ENCODE data around the gene MYH9.
"Not testable (repeated sequence)": the region's sequence is repeated elsewhere in the genome, so short reads cannot be mapped to it uniquely, and the experiment has no call there.

MYH9 gene

DNA sequence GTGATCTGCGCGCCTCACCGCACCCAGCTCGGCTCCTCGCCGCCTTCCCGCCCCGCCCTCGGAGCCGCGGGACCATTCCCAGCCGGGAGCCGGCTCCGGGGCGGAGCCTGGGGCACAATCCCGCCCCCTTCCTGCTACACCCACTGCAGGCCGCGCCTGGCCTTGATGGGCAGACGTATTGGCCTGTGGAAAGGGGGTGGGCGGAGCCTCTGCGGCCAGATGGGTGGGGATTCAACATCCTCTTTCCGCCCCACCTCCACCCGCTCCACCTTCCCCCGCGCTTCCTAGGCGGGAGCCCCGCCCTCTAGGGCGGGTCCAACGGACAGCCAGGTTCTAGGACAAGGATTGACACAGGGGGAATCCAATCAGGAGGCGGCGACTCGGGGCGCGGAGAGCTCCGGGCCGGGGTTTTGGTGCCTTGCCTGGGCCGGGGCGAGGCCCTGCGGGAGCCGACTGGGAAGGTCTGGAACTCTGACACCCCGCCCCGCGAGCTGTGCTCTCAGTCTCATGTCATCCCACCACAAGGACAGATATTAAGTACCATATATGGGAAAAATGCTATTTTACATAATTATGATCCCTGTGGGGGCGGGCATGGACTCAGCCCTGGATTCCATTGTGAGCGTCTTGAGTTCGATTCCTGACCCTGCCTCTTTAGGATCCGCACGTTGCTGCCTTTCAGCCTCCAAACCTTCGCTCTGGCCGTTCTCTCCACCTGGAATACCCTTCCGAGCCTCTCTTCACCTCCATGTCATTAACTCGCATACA lies at the start of gene MYH9:
TSS of gene MYH9 (minus strand) at position 9 of the 768 bp plus-strand sequence. CDS start 38,731 bp downstream, outside the sequence.
- peak; percentile 99 for DNase-seq

DNA sequence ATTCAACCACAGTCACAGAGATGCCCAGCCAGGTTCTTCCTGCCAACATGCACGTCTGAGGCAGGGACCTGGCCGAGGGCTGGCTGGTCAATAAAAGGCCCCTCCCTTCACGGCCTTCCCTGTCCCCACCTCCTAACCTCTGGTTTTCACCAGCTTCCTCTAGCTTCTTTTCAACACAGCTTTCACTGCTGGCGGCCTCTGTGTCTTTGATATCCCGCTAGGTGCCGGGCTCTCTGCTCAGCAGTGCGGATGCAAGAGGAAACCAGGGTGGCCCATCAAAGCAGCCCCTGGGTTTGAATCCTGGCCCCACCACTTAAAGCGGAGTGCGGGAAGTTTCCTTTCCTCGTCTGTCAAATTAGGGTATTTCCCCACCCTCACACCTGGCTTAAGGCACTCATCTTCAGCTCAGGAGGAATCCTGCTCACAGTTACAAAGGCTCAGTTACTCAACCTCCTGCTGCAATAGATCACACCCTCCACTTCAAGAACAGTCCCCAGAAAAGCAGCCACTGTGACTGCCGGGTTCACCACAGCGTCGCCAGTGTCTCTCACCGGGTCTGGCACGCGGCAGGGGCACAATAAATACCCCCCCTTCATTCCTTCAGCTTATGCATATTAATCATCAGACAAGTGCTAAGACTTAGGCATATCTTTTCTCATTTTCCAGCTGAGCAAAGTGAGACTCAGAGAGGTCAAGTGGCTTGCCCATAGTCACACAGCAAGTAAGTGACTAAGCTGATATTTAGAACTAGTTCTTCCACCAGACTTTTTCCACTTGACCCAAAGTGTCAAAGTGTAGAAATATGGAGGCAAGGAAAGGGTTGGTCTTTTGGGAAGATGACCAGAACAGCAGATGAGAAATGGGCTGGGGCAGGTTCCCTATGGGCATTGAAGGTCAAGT lies 48.0 kb upstream of the MYH9 start:
- DNase-seq: peak; percentile 85

DNA sequence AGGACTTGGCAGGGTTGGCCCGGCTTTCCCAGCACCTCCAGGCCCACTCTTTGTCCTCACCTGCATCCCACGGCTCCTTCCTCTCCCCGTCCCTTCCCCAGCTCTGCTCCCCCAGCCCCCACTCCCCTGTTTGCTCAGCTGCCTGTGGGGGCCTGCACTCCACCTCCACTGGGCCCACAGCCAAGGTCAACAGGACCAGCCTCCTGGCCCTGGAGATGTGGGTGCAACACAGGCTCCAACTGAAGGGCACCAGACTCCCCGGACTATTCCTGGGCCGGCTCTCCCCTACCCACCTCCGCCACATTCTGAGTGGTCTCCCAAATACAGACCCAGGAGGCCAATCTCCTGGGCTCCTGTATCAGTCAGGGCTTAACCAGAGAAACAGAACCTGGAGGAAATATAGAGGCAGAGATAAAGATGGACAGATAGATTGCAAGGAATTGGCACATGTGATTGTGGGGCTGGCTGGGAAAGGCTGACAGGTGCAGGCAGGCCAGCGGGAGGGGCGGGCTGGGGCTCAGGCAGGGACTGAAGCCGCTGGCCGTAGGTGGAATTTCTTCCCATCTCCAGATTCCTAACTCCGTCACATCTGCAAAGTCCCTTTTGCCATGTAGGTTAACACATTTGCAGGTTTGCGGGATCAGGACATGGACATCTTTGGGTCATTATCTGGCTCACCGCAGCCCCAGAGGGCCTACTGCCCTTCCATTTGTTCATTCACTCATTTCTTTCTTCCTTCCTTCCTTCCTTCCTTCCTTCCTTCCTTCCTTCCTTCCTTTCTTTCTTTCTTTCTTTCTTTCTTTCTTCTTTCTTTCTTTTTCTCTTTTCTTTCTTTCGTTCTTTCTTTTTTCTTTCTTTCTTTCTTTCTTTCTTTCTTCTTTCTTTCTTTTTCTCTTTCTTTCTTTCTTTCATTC lies 45.8 kb upstream of the MYH9 start:
- DNase-seq: no peak

DNA sequence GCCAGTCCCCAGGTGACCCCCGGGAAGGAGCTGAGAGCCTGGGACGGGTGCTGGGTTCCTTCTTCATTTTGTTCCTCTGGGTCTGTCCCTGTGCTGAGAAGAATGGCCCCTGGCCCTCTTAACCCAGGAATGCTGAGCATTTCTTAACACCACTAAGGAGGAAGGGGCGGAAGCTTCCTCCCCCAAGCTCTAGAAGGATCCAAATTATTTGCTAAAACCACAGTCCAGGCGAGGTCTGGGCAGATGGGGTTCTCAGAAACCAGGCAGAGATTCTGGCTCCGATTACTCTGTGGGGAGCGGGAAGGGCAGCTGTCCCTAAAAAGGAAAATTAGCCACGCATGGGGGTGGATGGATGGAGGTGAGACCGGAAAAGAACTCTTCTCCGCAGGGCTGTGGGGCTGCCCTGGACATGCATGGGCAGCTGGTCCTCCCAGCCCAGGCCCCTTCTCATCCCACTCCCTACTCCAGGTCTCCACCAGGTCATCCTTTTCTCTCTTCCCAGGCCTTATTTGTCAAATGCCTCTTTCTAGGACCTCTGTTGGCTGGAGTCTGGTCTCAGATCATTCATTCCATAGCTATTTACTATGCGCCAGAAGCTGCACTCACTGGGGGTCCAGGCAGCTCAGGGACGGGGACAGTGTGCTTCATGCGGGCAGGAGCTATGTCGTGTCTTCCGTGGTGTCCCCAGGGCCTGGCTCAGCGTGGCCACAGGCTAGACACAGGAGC lies 45.0 kb upstream of the MYH9 start:
- no peak for DNase-seq

DNA sequence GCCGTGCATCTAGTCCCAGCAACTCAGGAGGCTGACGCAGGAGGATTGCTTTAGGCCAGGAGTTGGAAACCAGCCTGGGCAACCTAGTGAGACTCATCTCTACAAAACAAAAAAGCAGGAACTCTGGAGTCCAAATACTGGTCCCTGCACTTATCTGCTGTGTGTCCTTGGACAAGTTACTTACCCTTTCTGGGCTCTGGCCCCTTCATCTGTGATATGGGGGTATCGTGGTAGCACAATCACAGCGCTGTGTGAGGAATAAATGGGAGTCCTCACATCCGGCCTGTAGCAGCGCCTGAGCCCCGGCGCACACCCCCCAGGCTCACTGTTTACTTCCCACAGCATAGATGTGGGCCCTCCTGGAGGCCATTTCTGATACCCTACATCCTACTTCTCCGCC lies 44.2 kb upstream of the MYH9 start:
- no peak for DNase-seq

DNA sequence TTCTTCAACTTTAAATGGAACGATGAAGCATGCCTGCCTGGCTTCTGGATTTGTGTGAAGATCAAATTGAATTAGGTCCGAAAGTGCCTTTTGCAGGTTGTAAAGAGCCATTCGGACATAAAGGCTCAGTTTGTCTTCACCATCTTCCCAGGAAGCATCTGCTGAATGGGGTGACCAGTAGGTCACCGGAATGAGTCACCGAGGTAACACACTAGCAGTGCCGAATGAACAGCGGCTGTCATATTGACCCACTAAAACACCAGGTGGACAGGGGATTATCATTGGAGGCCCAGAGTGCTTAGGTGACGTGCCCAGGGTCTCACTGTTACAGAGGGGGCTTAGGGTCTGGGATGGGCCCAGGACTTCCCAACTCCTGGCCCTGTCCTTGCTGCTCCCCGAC lies 43.1 kb upstream of the MYH9 start:
- no peak for DNase-seq

DNA sequence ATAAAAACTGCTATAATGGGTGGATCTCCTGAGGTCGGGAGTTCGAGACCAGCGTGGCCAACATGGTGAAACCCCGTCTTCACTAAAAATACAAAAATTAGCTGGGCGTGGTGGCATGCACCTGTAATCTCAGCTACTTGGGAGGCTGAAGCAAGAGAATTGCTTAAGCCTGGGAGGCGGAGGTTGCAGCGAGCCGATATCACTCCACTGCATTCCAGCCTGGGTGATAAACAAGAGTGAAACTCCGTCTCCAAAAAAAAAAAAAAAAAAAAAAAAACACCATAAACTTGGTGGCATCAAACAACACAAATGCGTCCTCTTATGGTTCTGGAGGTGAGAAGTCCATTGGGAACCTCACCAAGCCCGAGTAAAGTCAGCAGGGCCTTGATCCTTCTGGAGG lies 40.2 kb upstream of the MYH9 start:
- not testable (repeated sequence) for DNase-seq

DNA sequence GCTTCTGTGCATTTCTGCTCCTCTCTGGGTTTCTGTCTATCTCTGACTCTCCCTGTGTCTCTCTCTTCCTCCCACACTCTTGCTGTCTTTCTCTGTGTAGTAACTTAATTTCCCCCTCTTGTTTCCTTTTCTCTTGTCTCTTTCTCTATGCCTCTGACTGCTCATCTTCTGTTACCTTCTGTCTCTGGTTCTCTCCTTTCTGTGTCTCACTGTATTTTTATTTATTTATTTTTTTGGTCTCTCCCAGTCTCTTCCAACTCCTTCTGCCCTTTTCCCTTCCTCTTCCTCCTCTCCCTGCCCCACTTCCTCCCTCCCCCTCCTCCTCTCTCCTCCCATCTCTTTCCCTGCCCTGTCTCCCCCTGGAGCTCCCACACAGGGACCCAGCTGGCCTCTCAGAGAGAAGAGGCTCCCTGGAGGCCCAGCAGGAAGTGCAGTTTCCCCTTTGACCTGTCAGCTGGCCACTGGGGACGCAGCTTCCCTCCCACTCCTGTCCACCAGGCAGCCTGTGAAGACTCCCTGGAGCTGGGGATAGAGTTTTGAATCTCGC lies 38.3 kb upstream of the MYH9 start:
- DNase-seq: no peak

DNA sequence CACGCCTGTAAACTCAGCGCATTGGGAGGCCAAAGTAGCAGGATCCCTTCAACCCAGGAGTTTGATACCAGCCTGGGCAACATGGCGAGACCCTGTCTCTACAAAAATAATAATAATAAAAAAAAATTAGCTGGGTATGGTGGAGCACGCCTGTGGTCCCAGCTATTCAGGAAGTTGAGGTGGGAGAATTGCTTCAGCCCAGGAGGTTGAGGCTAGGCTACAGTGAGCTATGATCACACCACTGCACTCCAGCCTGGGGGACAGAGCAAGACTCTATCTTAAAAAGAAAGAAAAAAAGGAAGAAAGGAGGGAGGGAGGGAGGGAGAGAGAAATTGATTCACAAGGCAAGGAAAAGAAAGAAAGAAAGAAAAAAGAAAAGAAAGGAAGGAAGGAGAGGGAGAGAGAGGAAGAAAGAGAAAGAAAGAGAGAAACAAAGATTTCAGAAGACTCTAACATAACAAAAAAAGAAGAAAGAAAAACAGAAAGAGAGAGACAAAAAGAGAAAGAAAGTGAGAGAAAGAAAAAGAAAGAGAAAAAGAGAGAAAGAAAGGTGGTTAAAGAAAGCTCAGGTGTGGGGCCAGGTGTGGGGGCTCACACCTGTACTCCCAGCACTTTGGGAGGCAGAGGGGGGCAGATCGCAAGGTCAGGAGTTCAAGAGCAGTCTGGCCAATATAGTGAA lies 37.3 kb upstream of the MYH9 start:
- no peak for DNase-seq

DNA sequence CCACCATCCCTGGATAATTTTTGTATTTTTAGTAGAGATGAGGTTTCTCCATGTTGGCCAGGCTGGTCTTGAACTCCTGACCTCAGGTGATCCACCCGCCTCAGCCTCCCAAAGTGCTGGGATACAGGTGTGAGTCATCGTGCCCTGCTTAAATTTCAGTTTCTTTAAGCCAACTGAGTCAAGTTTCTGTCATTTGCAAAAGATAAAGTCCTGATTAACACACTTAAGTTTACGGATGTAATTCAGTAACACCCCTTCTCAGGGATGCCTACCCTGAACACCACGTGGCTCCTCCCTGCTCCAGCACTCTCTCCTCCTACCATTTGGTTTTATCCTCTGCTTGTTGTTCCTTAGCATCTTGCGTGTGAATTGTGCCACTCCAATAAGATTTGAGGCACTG lies 36.7 kb upstream of the MYH9 start:
- DNase-seq: not testable (repeated sequence)

DNA sequence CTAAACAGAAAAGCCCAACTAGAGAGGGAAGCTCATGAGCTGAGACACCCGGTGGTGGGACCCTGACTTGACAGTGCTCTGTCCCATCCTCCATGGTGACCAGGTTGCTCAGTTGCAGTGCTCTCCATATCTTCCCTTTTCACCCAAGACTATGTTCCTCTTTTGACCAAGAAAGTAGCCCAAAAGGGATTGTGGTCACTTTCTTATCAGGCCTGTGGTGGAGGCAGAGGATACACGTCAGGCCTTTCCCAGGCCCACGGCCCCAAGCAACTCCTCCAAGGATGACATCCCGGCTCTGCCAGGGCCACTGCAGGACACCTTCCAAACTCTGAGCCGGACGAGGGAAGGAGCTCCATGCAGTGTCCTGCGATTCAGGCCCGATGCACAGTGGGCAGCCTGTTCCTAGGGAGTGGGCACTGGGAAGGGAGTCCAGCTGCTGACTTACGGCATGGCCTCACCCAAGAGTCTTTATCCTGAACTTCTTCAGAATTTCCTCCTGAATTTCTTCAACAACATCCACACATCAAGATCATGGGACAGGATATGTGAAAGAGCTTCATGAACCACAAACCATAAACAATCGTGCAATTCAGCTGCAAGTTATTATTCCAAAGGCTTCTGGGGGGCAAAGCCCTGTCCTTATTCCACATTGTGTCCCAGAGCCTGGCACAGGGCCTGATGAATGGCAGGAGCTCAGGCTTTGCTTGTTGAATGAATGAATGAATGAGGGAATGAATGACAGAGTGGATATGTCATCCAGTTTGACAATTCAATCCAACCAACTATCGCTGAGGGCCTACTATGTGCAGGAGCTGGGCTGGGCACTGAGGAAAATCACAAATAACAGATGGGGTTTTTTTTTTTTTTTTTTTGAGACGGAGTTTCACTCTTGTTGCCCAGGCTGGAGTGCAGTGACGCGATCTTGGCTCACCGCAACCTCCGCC lies 36.0 kb upstream of the MYH9 start:
- DNase-seq: no peak

DNA sequence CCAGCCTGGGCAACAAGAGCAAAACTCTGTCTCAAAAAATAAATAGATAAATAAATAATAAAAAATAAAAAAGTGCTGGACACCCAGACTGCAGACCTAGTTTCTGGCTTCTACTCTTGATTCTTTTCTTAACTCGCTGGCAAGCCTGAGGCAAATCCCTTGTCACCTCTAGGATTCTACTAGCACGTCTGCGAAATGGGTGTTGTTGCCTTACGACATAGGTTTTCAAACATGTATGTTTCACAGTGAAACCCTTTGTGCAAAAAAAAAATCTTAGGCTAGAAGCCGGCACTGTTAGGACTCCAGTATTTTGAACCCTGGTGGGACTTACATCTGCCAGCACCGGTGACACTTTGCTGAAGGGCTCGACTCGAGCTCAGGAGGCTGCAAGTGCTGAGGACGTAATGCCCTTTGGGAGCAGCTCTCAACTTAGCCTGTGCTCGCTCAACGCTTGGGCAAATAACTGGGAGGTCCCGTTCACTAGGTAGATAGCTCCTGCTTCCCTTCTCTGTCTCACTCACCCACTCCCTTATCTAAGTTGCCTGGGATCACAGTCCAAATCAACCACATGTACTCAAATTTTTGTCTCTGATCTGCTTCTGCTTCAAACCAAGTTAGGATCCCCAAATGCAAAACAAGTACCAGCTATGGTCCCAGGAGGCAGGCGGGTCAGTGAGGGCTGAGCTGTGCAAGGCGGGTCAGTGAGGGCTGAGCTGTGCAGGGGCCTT lies 34.7 kb upstream of the MYH9 start:
- no peak for DNase-seq

DNA sequence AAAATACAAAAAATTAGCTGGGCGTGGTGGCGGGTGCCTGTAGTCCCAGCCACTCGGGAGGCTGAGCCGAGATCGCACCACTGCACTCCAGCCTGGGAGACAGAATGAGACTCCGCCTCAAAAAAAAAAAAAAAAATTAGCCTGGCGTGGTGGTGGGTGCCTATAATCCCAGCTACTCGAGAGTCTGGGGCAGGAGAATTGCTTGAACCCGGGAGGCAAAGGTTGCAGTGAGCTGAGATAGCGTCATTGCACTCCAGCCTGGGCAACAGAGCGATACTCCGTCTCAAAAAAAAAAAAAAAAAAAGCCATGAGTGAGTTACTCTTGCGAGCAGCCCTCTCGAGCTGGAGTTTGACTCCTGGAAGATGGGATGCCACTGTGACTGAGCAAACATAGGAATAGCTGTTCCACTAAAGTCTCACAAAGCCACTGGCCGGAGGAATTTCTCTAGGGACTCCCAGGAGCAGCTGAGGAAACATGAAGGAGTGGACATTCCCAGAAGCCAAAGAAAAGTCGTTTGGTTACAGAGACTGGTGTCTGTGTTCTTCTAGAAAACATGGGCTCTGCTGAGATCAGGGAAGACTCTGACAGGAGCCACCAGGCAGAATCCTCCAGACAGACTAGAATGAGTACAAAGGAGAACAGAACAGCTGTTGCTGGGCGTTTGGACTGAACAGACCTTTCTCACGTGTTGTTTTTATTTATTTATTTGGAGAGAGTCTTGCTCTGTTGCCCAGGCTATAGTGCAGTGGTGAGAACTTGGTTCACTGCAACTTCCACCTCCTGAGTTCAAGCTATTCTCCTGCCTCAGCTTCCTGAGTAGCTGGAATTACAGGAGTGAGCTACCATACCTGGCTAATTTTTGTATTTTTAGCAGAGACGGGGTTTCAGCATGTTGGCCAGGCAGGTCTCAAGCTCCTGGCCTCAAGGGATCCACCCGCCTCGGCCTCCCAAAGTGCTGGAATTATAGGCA lies 32.4 kb upstream of the MYH9 start:
- DNase-seq: no peak

DNA sequence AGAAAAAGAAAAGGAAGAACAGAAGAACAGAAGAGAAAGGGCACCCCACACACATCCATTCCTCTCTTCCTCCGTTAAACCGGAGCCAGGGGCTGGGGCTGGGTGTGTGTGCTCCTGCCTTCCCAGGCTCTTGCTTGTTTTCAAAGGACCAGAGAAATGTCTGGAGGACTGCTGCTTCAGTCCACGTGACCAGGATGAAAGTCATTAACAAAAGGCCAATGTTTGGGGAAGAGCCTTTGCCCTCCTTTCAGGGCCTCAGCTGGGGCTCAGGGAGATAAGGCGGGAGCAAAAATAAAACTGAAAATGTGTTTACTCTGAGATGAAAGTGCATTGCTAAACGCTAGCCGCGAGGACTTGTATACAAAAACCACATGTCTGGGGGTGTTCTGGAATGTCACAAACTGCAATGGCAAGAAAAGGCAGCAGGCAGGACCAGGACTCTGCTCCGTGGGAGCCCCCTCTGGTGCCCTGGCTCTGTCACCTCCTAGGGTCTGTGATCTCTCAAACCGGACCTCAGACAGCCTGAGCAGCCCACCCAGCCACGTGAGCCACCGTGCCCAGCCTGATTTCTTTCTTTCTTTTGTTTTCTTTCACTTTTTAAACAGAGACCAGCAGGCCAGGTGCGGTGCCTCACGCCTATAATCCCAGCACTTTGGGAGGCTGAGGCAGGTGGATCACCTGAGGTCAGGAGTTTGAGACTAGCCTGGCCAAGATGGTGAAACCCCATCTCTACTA lies 31.6 kb upstream of the MYH9 start:
- DNase-seq: peak; percentile 19

DNA sequence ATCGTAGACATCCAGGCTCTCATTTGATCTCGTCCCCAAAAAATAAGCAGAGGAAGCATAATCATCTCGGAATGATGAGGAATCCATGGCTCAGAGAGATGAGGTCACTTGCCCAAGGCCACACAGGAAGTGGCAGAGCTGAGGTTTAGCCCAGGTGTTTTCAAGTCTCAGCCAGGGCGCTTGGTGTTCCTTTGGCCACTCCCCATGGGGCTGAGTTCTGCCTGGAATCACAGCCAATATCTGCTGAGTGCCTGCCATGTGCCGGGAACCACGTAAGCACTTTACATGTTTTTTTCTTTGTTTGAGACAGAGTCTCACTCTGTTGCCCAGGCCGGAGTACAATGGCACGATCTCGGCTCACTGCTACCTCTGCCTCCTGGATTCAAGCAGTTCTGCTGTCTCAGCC lies 29.5 kb upstream of the MYH9 start:
- DNase-seq: no peak

DNA sequence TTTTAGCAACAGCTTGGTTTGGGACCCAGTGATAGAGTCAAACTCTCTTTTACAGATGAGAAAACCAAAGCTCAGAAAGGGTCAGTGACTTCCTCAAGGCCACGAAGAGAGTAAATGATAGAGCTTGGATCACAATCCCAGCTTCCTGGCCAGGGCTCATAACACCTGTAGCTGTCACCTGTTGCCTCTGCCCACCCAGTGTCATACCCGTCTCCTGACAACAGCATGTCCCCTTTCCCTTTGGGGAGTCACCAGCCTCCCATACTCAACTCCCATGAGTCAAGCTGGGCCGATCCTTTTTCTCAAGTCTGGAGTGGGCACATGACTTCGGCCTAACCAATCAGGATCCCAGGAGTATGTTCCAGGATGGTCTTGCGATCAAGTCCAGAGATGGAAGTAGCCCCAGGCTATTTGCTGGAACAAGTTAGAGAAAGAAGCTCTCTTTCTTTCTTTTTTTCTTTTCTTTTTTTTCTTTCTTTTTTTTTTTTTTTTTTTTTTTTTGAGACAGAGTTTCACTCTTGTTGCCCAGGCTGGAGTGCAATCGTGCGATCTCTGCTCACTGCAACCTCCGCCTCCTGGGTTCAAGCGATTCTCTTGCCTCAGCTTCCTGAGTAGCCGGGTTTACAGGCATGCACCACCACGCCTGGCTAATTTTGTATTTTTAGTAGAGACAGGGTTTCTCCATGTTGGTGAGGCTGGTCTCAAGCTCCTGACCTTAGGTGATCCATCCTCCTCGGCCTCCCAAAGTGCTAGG lies 27.8 kb upstream of the MYH9 start:
- DNase-seq: no peak

All from CD4-positive, alpha-beta T cell treated with Interleukin-10 for 1 hour (primary cell).